Mesothelial cell of epicardium (in vitro differentiated cells): ENCODE results near the gene EMX2. TPM values are rescaled to one million over a fixed set of nuclear protein-coding genes. Genes with fewer than 3 reads are reported as not detected.

Experiments
- DNase-seq, 2 experiments: peaks; one replicate each; pipeline ENCODE4 v3.0.0; 2021; ENCODE audit warnings: low spot score in 2 of 2; ENCODE audit not compliant: unreplicated experiment in 2 of 2
- H3K27ac Mint-ChIP-seq: 2 replicates; pipeline ENCODE4 v1.8.0; 2021; ENCODE audit warnings: mixed read lengths
- H3K27me3 Mint-ChIP-seq: 2 replicates; pipeline ENCODE4 v1.8.0; 2021; ENCODE audit warnings: low read depth, mixed read lengths
- H3K36me3 Mint-ChIP-seq: 2 replicates; pipeline ENCODE4 v1.8.0; 2021; ENCODE audit warnings: mixed read lengths
- H3K4me1 Mint-ChIP-seq: 2 replicates; pipeline ENCODE4 v1.8.0; 2021; ENCODE audit warnings: mixed read lengths
- H3K4me3 Mint-ChIP-seq: 2 replicates; pipeline ENCODE4 v1.8.0; 2021; ENCODE audit warnings: mild to moderate bottlenecking, moderate library complexity, mixed read lengths
- H3K9me3 Mint-ChIP-seq: 2 replicates; pipeline ENCODE4 v1.8.0; 2021; ENCODE audit warnings: mixed read lengths
- CTCF ChIP-seq: fragments of 200-600 bp; sonication (generic); IDR thresholded peaks from one replicate; pipeline ENCODE4 v1.5.0; 2021; ENCODE audit warnings: antibody characterized with exemption; ENCODE audit not compliant: unreplicated experiment
- total RNA-seq: library from RNA; stranded (reverse); gene quantifications from 3 replicates; pipeline ENCODE4 v1.2.1, GENCODE V29; 2021

EMX2 gene
- total RNA-seq, 1 donor from 2014 or later, result 2.8 TPM

GRCh38 chr10:117519286-117519685 lies 23.3 kb upstream of the EMX2 start:
- no peaks in the 10 kb centered on the region for H3K36me3 Mint-ChIP-seq
- H3K9me3 Mint-ChIP-seq, result no peaks in the 10 kb centered on the region
- H3K27ac Mint-ChIP-seq, result no peak overlapping the region
- TF ChIP-seq CTCF, result no peak
- H3K27me3 Mint-ChIP-seq, result peaks cover 73% of the 10 kb centered on the region
- H3K4me3 Mint-ChIP-seq, result no peak overlapping the region
- no peak for DNase-seq
- peaks cover 13% of the 10 kb centered on the region for H3K4me1 Mint-ChIP-seq

- Mint-ChIP-seq H3K27me3 (peaks cover 76% of the 10 kb centered on the region), H3K27ac (no peak overlapping the region), H3K36me3 (no peaks in the 10 kb centered on the region), H3K4me3 (no peak overlapping the region), H3K9me3 (no peaks in the 10 kb centered on the region), H3K4me1 (peaks cover 10% of the 10 kb centered on the region)
- DNase-seq, result no peak
- TF ChIP-seq CTCF, result no peak
Measured at GRCh38 chr10:117519879-117520278, 22.7 kb upstream of the EMX2 start.

GRCh38 chr10:117530791-117531190 lies 11.8 kb upstream of the EMX2 start:
- Mint-ChIP-seq H3K4me1 (peaks cover 11% of the 10 kb centered on the region), H3K9me3 (no peaks in the 10 kb centered on the region), H3K4me3 (no peak overlapping the region), H3K27ac (no peak overlapping the region), H3K36me3 (no peaks in the 10 kb centered on the region), H3K27me3 (peaks cover 97% of the 10 kb centered on the region)
- TF ChIP-seq CTCF, result no peak
- DNase-seq, result no peak

GRCh38 chr10:117531371-117532002 lies 11.1 kb upstream of the EMX2 start:
- peaks cover 99% of the 10 kb centered on the region for H3K27me3 Mint-ChIP-seq
- no peak overlapping the region for H3K27ac Mint-ChIP-seq
- H3K36me3 Mint-ChIP-seq, result no peaks in the 10 kb centered on the region
- no peak for DNase-seq
- H3K4me1 Mint-ChIP-seq, result peaks cover 11% of the 10 kb centered on the region
- no peak overlapping the region for H3K4me3 Mint-ChIP-seq
- no peak for TF ChIP-seq CTCF
- H3K9me3 Mint-ChIP-seq, result no peaks in the 10 kb centered on the region

- H3K27me3 Mint-ChIP-seq, result peaks cover 99% of the 10 kb centered on the region
- no peaks in the 10 kb centered on the region for H3K36me3 Mint-ChIP-seq
- no peak overlapping the region for H3K27ac Mint-ChIP-seq
- no peaks in the 10 kb centered on the region for H3K9me3 Mint-ChIP-seq
- peaks cover 14% of the 10 kb centered on the region for H3K4me1 Mint-ChIP-seq
- H3K4me3 Mint-ChIP-seq, result no peak overlapping the region
- TF ChIP-seq CTCF, result no peak
- no peak for DNase-seq
Measured at GRCh38 chr10:117532003-117532385, 10.6 kb upstream of the EMX2 start.
